ENCODE results near the gene FAM240B.

- TF ChIP-seq PAX8 (IDR thresholded peaks at IDR 0.05) (no peak), CTCF (IDR thresholded peaks at IDR 0.05 in 2 of 3, conservative IDR thresholded peaks at IDR 0.05 in 1 of 3; ENCODE audit: control insufficient read depth in 2 of 3, extremely low read depth in 1 of 3, insufficient read depth in 1 of 3, low read depth in 3 of 3, low read length in 3 of 3) (no peak), REST (IDR thresholded peaks at IDR 0.05; ENCODE audit: low read depth, low read length) (no peak), CEBPB (IDR thresholded peaks at IDR 0.05; ENCODE audit: borderline replicate concordance in 1 of 2, low read depth in 2 of 2, low read length in 2 of 2) (no peak), IRF4 (IDR thresholded peaks at IDR 0.05; ENCODE audit: low read depth, low read length) (no peak), BHLHE40 (IDR thresholded peaks at IDR 0.05; ENCODE audit: borderline replicate concordance in 1 of 2, low read depth in 2 of 2, low read length in 1 of 2) (no peak), GABPA (IDR thresholded peaks at IDR 0.05; ENCODE audit: low read depth) (no peak), TBL1XR1 (IDR thresholded peaks at IDR 0.05; ENCODE audit: low read depth, low read length) (no peak), POLR2A (IDR thresholded peaks at IDR 0.05; ENCODE audit: low read depth, low read length) (no peak), HDAC2 (IDR thresholded peaks at IDR 0.05) (no peak), CHD4 (IDR thresholded peaks at IDR 0.05) (no peak)
- TF ChIP-seq, protein P1, sequence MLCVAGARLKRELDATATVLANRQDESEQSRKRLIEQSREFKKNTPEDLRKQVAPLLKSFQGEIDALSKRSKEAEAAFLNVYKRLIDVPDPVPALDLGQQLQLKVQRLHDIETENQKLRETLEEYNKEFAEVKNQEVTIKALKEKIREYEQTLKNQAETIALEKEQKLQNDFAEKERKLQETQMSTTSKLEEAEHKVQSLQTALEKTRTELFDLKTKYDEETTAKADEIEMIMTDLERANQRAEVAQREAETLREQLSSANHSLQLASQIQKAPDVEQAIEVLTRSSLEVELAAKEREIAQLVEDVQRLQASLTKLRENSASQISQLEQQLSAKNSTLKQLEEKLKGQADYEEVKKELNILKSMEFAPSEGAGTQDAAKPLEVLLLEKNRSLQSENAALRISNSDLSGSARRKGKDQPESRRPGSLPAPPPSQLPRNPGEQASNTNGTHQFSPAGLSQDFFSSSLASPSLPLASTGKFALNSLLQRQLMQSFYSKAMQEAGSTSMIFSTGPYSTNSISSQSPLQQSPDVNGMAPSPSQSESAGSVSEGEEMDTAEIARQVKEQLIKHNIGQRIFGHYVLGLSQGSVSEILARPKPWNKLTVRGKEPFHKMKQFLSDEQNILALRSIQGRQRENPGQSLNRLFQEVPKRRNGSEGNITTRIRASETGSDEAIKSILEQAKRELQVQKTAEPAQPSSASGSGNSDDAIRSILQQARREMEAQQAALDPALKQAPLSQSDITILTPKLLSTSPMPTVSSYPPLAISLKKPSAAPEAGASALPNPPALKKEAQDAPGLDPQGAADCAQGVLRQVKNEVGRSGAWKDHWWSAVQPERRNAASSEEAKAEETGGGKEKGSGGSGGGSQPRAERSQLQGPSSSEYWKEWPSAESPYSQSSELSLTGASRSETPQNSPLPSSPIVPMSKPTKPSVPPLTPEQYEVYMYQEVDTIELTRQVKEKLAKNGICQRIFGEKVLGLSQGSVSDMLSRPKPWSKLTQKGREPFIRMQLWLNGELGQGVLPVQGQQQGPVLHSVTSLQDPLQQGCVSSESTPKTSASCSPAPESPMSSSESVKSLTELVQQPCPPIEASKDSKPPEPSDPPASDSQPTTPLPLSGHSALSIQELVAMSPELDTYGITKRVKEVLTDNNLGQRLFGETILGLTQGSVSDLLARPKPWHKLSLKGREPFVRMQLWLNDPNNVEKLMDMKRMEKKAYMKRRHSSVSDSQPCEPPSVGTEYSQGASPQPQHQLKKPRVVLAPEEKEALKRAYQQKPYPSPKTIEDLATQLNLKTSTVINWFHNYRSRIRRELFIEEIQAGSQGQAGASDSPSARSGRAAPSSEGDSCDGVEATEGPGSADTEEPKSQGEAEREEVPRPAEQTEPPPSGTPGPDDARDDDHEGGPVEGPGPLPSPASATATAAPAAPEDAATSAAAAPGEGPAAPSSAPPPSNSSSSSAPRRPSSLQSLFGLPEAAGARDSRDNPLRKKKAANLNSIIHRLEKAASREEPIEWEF (IDR thresholded peaks at IDR 0.05; ENCODE audit: insufficient replicate concordance, low read depth, low read length) = no peak
Measured at GRCh38 chr9:38708759-38709158, 11.2 kb downstream of the FAM240B start.
